ENCODE measurements around the gene ADAM12. TPM values are rescaled to one million over a fixed set of nuclear protein-coding genes. Genes with fewer than 3 reads are reported as not detected.

The ADAM12 gene
- total RNA-seq, 1 experiment from 2014 or later: not detected

- no peak for TF ChIP-seq CTCF (IDR thresholded peaks at IDR 0.05 in 2 of 3, conservative IDR thresholded peaks at IDR 0.05 in 1 of 3; ENCODE audit: borderline replicate concordance in 1 of 3, insufficient read depth in 1 of 3, low read depth in 2 of 3, low read length in 2 of 3)
Measured at GRCh38 chr10:125964558-125964957, 423.7 kb downstream of the ADAM12 start (continued).
